Suprapubic skin (tissue), 4 donors: Measurements from ENCODE around the gene LRRC4C.

Experiments
- CTCF ChIP-seq, 2 donors: fragments of 200-600 bp in 1 of 2; fragments of 450-650 bp in 1 of 2; sonication (generic) in 1 of 2; IDR thresholded peaks; one replicate each; pipeline ENCODE4 v1.5.1; 2016 to 2019; ENCODE audit warnings: antibody characterized with exemption in 2 of 2, mild to moderate bottlenecking in 1 of 2, moderate library complexity in 1 of 2
- EP300 ChIP-seq: sonication (generic); formaldehyde crosslinking; IDR thresholded peaks from one replicate; pipeline ENCODE4 v1.6.1; 2017; ENCODE audit warnings: antibody characterized with exemption
- POLR2A ChIP-seq, 2 donors: fragments of 450-650 bp; IDR thresholded peaks; one replicate each; pipeline ENCODE4 v1.6.1; 2017; ENCODE audit warnings: antibody characterized with exemption in 2 of 2, mild to moderate bottlenecking in 2 of 2, moderate library complexity in 2 of 2
- POLR2AphosphoS5 ChIP-seq, 3 donors: sonication (generic); formaldehyde crosslinking; IDR thresholded peaks; one replicate each; pipeline ENCODE4 v1.6.1; 2017; ENCODE audit warnings: antibody characterized with exemption in 3 of 3

- TF ChIP-seq POLR2AphosphoS5 (IDR thresholded peaks at IDR 0.05), result no peak
- TF ChIP-seq CTCF (IDR thresholded peaks at IDR 0.05), result no peak
- TF ChIP-seq POLR2A (IDR thresholded peaks at IDR 0.05), result no peak
- no peak for TF ChIP-seq EP300
These were observed 346.3 kb downstream of the LRRC4C start for GRCh38 chr11:41113160-41113559.
